Ishikawa (cell line): ENCODE results near the gene RS1.

Experiments
- EGR1 ChIP-seq: IDR thresholded peaks from 2 replicates; pipeline ENCODE4 v1.6.1; 2012
- EP300 ChIP-seq: IDR thresholded peaks from 2 replicates; pipeline ENCODE4 v1.6.1; 2012; ENCODE audit warnings: borderline replicate concordance
- MAX ChIP-seq: IDR thresholded peaks from 2 replicates; pipeline ENCODE4 v1.6.1; 2012
- NFIC ChIP-seq: IDR thresholded peaks from 2 replicates; pipeline ENCODE4 v1.6.1; 2012
- RAD21 ChIP-seq: IDR thresholded peaks from 2 replicates; pipeline ENCODE4 v1.6.1; 2012; ENCODE audit warnings: low read depth
- TEAD4 ChIP-seq: IDR thresholded peaks from 2 replicates; pipeline ENCODE4 v1.6.1; 2012
- ZBTB7A ChIP-seq: IDR thresholded peaks from 2 replicates; pipeline ENCODE4 v1.6.1; 2012; ENCODE audit warnings: low read depth

- TF ChIP-seq EP300 (no peak), EGR1 (no peak), MAX (no peak), NFIC (no peak), ZBTB7A (no peak), RAD21 (no peak), TEAD4 (no peak)
These were observed 80.1 kb downstream of the RS1 start for GRCh38 chrX:18591834-18592233.
